B cell (primary cell): ENCODE measurements around the gene SEMA3B. TPM values are rescaled to one million over a fixed set of nuclear protein-coding genes. Genes with fewer than 3 reads are reported as not detected.
A peak's percentile ranks its signal among the peaks of the same experiment; 100 is the strongest.

ENCODE experiments used
- ATAC-seq: fragments of 200-7000 bp; cut with Tn5 transposase; one replicate; pipeline ENCODE4 v1.10.0; 2021; ENCODE audit warnings: low read depth, mild to moderate bottlenecking, moderate number of reproducible peaks, moderate library complexity
- CTCF ChIA-PET: fragments of 350-600 bp; sonication (Branson Sonifier 250); formaldehyde crosslinking; loops from one replicate; lab custom pipeline; 2021; ENCODE audit warnings: antibody characterized with exemption, inconsistent platforms; lab: Charles Lee
- POLR2A ChIA-PET: fragments of 350-600 bp; sonication (Branson Sonifier 250); formaldehyde crosslinking; loops from one replicate; lab custom pipeline; 2021; ENCODE audit warnings: antibody characterized with exemption; lab: Charles Lee
- DNase-seq: peaks from one replicate; pipeline ENCODE4 v3.0.0; 2013
- H2AFZ ChIP-seq: 2 replicates; pipeline ENCODE4 v1.6.1; 2012; ENCODE audit warnings: mild to moderate bottlenecking, low read depth, low read length; ENCODE audit not compliant: insufficient read depth, poor library complexity, severe bottlenecking
- H3K27ac ChIP-seq, 2 donors: 1 replicate in 1 of 2; 2 replicates in 1 of 2; pipeline ENCODE4 v1.5.1; 2012 to 2013; ENCODE audit warnings: low read length in 2 of 2, mild to moderate bottlenecking in 2 of 2, moderate library complexity in 1 of 2
- H3K27me3 ChIP-seq, 4 experiments: fragments of 200-600 bp in 1 of 4; sonication (generic) in 1 of 4; replicated peaks in 1 of 4; 1 replicate in 2 of 4; 2 replicates in 2 of 4; pipeline versions ENCODE4 v1.6.1 to v1.7.0; 2013 to 2016; ENCODE audit warnings: low read length in 3 of 4, mild to moderate bottlenecking in 2 of 4, mixed read lengths in 1 of 4, moderate library complexity in 1 of 4; ENCODE audit not compliant: insufficient read depth in 4 of 4, control insufficient read depth in 3 of 4; ENCODE audit errors: control extremely low read depth in 1 of 4
- H3K36me3 ChIP-seq, 2 experiments: replicated peaks in 1 of 2; 1 replicate in 1 of 2; 2 replicates in 1 of 2; pipeline versions ENCODE4 v1.6.1 to v1.7.1; 2013; ENCODE audit warnings: low read length in 1 of 2; ENCODE audit not compliant: insufficient read depth in 2 of 2, control insufficient read depth in 1 of 2; ENCODE audit errors: control extremely low read depth in 1 of 2, extremely low read depth in 1 of 2
- H3K4me1 ChIP-seq, 2 donors: fragments of 200-600 bp in 1 of 2; sonication (generic) in 1 of 2; 1 replicate in 1 of 2; 2 replicates in 1 of 2; pipeline versions ENCODE4 v1.5.1 to v1.6.1; 2013 to 2017; ENCODE audit warnings: low read length in 2 of 2; ENCODE audit not compliant: control insufficient read depth in 2 of 2, insufficient read depth in 2 of 2
- H3K4me2 ChIP-seq: replicated peaks from 2 replicates; pipeline ENCODE3; 2012; ENCODE audit warnings: mild to moderate bottlenecking, low read depth, low read length; ENCODE audit not compliant: poor library complexity, severe bottlenecking
- H3K4me3 ChIP-seq, 5 experiments: fragments of 200-600 bp in 1 of 5; sonication (generic) in 1 of 5; 1 replicate in 3 of 5; 2 replicates in 2 of 5; pipeline versions ENCODE4 v1.5.1 to v1.7.0; 2011 to 2016; ENCODE audit warnings: low read length in 4 of 5, mild to moderate bottlenecking in 4 of 5, low read depth in 2 of 5, control low read depth in 1 of 5, moderate library complexity in 1 of 5; ENCODE audit not compliant: insufficient read depth in 1 of 5; ENCODE audit errors: control extremely low read depth in 1 of 5, extremely low read depth in 1 of 5
- H3K79me2 ChIP-seq: fragments of 200-600 bp; sonication (generic); one replicate; pipeline ENCODE4 v1.6.0; 2016; ENCODE audit warnings: low read length; ENCODE audit not compliant: control insufficient read depth, insufficient read depth
- H3K9ac ChIP-seq: fragments of 200-600 bp; sonication (generic); 2 replicates; pipeline ENCODE4 v1.6.1; 2017; ENCODE audit warnings: mild to moderate bottlenecking, low read length, moderate library complexity
- H3K9me3 ChIP-seq, 3 donors: one replicate each; pipeline versions ENCODE4 v1.6.1 to v1.7.1; 2013; ENCODE audit warnings: low read length in 2 of 3; ENCODE audit not compliant: control insufficient read depth in 2 of 3, insufficient read depth in 1 of 3; ENCODE audit errors: control extremely low read depth in 1 of 3
- H4K20me1 ChIP-seq: 2 replicates; pipeline ENCODE4 v1.6.0; 2012; ENCODE audit warnings: mild to moderate bottlenecking, low read length; ENCODE audit not compliant: insufficient read depth, control insufficient read depth, poor library complexity, severe bottlenecking
- H3K27ac Mint-ChIP-seq: one replicate; pipeline ENCODE4 v1.8.0; 2021; ENCODE audit warnings: mixed read lengths
- H3K27me3 Mint-ChIP-seq: one replicate; pipeline ENCODE4 v1.8.0; 2021; ENCODE audit warnings: mixed read lengths
- H3K4me1 Mint-ChIP-seq: one replicate; pipeline ENCODE4 v1.8.0; 2021; ENCODE audit warnings: mixed read lengths
- H3K4me3 Mint-ChIP-seq: one replicate; pipeline ENCODE4 v1.8.0; 2021; ENCODE audit warnings: mixed read lengths
- H3K9me3 Mint-ChIP-seq: one replicate; pipeline ENCODE4 v1.8.0; 2022; ENCODE audit warnings: mixed read lengths; ENCODE audit not compliant: insufficient read depth
- EZH2 ChIP-seq: IDR thresholded peaks from 2 replicates; pipeline ENCODE4 v1.6.1; 2012; ENCODE audit warnings: borderline replicate concordance, low read depth, mild to moderate bottlenecking, moderate library complexity, low read length; ENCODE audit not compliant: insufficient read depth, poor library complexity, severe bottlenecking
- WGBS: methylation state at CpG from one replicate; pipeline ENCODE4 v1.1.5; 2013; ENCODE audit warnings: missing lambda C conversion rate; ENCODE audit not compliant: insufficient coverage; 5-methylcytosine and 5-hydroxymethylcytosine counted together
- intact Hi-C: fragments of 100-400 bp; cut with micrococcal nuclease; formaldehyde crosslinking; loops from one replicate; pipeline ENCODE4 v1.10.0; 2022
- polyA plus RNA-seq: library from polyadenylated mRNA; depleted of rRNA; stranded (reverse); fragments of >200 nt; gene quantifications from 2 replicates; pipeline ENCODE4 v1.2.3, GENCODE V29; 2012
- total RNA-seq, 2 donors: library from RNA; stranded (reverse); fragments of 120-200 nt in 1 of 2; gene quantifications; 1 replicate in 1 of 2; 2 replicates in 1 of 2; pipeline versions ENCODE4 v1.2.3 to v1.2.4, GENCODE V29; 2013 to 2022
- TF ChIP-seq, protein P1 (sequence below): fragments of 200-600 bp; IDR thresholded peaks from one replicate; pipeline ENCODE4 v1.8.0; 2022; ENCODE audit warnings: antibody characterized with exemption, mild to moderate bottlenecking

The SEMA3B gene
- total and polyA plus RNA-seq, 2 donors (not counting 1 experiment from before 2014, with no cell fraction given): 0.34 to 0.52 TPM

DNA sequence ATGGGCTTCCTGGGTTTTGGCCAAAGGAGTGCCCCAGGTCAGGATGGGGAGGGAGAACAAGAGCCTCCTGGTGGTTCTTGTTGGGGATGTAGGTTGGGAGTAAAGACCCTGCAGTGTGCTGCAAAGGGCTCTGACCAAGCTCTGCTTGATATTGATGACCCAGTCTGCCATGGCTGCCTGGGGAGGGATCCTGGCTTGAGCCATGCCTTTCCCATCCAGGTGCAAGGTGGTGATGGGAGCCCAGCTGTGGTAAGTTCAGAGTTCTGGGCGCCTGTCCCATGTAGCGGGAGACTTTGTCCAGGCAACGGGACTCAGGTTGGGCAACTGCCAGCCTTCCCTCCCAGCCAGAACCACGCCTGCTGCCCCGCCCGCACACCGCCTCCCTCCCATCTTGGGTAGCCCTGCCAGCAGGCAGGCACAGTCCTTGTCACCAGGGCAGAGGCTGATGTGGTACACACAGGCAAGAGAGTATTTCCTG lies 30.4 kb upstream of the SEMA3B start:
- Mint-ChIP-seq H3K4me1 (peaks cover 64% of the 10 kb centered on the region), H3K4me3 (peak overlapping the region; percentile 97), H3K9me3 (no peaks in the 10 kb centered on the region), H3K27ac (peak overlapping the region; percentile 97), H3K27me3 (no peaks in the 10 kb centered on the region)
- intact Hi-C loops: loop anchor here (1.0 to 10.0 kb wide), 6 partner anchors 8 to 1521 kb away; partner anchors contain the start of genes APEH, HYAL2, IP6K2 and USP4
- DNase-seq (no peak), ATAC-seq (no peak)
- peaks cover 63 to 69% of the 10 kb centered on the region in 2 donors for H3K4me1 ChIP-seq
- no peak for TF ChIP-seq EZH2
- TF ChIP-seq, protein P1, sequence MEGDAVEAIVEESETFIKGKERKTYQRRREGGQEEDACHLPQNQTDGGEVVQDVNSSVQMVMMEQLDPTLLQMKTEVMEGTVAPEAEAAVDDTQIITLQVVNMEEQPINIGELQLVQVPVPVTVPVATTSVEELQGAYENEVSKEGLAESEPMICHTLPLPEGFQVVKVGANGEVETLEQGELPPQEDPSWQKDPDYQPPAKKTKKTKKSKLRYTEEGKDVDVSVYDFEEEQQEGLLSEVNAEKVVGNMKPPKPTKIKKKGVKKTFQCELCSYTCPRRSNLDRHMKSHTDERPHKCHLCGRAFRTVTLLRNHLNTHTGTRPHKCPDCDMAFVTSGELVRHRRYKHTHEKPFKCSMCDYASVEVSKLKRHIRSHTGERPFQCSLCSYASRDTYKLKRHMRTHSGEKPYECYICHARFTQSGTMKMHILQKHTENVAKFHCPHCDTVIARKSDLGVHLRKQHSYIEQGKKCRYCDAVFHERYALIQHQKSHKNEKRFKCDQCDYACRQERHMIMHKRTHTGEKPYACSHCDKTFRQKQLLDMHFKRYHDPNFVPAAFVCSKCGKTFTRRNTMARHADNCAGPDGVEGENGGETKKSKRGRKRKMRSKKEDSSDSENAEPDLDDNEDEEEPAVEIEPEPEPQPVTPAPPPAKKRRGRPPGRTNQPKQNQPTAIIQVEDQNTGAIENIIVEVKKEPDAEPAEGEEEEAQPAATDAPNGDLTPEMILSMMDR: no peak
- H3K4me3 ChIP-seq: peak overlapping the region; percentile 70 to 100 (median 95)
- H3K9ac ChIP-seq: peak overlapping the region; percentile 78
- CTCF ChIA-PET: interaction anchor here (1.0 to 27.3 kb wide), 3 partner anchors 5 to 44 kb away, joined by 3 to 596 read pairs (median 596); partner anchors contain the start of gene GNAI2
- 76% methylated on average over 7 of the region's 7 CpGs for WGBS
- peaks cover 0 to 28% of the 10 kb centered on the region in 2 experiments for H3K36me3 ChIP-seq
- H3K9me3 ChIP-seq: no peaks in the 10 kb centered on the region
- POLR2A ChIA-PET: interaction anchor here (2.1 kb wide), 1 partner anchor 10 kb away, joined by 13 read pairs; no protein-coding TSS in a partner anchor
- no peaks in the 10 kb centered on the region for H3K27me3 ChIP-seq
- peaks cover 70% of the 10 kb centered on the region for H4K20me1 ChIP-seq
- peak overlapping the region; percentile 36 to 91 for H3K27ac ChIP-seq
- H3K79me2 ChIP-seq: peaks cover 93% of the 10 kb centered on the region
- H2AFZ ChIP-seq: no peak overlapping the region
- H3K4me2 ChIP-seq: peak overlapping the region; percentile 97

DNA sequence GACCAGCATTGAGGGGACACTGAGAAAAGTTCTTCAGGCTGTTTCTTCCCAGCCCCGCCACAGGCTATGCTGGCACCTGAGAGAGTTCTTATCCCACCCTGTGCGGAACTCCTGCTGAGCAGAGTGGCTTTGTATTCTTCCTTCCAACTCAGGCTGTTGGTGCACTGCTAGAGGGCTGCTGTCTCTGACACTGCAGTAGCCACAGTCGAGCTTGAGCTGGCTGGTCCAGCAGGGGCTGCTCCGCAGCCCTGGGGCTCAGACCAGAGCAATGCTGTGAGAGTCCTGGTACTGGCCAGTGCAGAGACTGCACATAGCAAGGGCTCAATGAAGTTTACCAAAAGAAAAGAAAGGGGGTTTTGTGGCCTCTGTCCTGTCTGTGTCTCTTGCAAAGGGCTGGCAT lies 29.3 kb upstream of the SEMA3B start:
- 86% methylated on average over 4 of the region's 4 CpGs for WGBS

More for the DNA sequence above, 29.3 kb upstream of the SEMA3B start:
- H3K27ac Mint-ChIP-seq: peak overlapping the region; percentile 97
- H3K9me3 ChIP-seq: no peaks in the 10 kb centered on the region
- POLR2A ChIA-PET: interaction anchor here (1.2 kb wide), 1 partner anchor 9 kb away, joined by 3 read pairs; no protein-coding TSS in a partner anchor
- H3K27me3 Mint-ChIP-seq: no peaks in the 10 kb centered on the region
- no peak overlapping the region for H3K9ac ChIP-seq
- H3K79me2 ChIP-seq: peaks cover 93% of the 10 kb centered on the region
- H3K4me3 ChIP-seq: no peak overlapping the region
- H4K20me1 ChIP-seq: peaks cover 78% of the 10 kb centered on the region
- H3K9me3 Mint-ChIP-seq: no peaks in the 10 kb centered on the region
- TF ChIP-seq, protein P1: no peak
- no peak for TF ChIP-seq EZH2
- H3K4me1 Mint-ChIP-seq: peaks cover 71% of the 10 kb centered on the region
- ATAC-seq (no peak), DNase-seq (no peak)
- no peak overlapping the region for H2AFZ ChIP-seq
- H3K4me2 ChIP-seq: peak overlapping the region; percentile 97
- CTCF ChIA-PET: interaction anchor here (22.2 to 27.3 kb wide), 2 partner anchors 6 to 9 kb away, joined by 596 read pairs; partner anchors contain the start of gene GNAI2
- H3K4me1 ChIP-seq: peaks cover 66 to 75% of the 10 kb centered on the region in 2 donors
- peaks cover 0 to 36% of the 10 kb centered on the region in 2 experiments for H3K36me3 ChIP-seq
- intact Hi-C loops: loop anchor here (5.0 to 10.0 kb wide), 5 partner anchors 83 to 1522 kb away; partner anchors contain the start of genes APEH, HYAL2, IP6K2 and USP4
- peak overlapping the region; percentile 81 to 91 for H3K27ac ChIP-seq
- no peaks in the 10 kb centered on the region for H3K27me3 ChIP-seq
- peak overlapping the region; percentile 97 for H3K4me3 Mint-ChIP-seq
